ENCODE results near the gene TMEM147. TPM values are rescaled to one million over a fixed set of nuclear protein-coding genes. Genes with fewer than 3 reads are reported as not detected.
A peak's percentile ranks its signal among the peaks of the same experiment; 100 is the strongest.

Gene TMEM147
- total RNA-seq, 2 experiments from 2014 or later: 73.5 to 81.9 TPM

DNA sequence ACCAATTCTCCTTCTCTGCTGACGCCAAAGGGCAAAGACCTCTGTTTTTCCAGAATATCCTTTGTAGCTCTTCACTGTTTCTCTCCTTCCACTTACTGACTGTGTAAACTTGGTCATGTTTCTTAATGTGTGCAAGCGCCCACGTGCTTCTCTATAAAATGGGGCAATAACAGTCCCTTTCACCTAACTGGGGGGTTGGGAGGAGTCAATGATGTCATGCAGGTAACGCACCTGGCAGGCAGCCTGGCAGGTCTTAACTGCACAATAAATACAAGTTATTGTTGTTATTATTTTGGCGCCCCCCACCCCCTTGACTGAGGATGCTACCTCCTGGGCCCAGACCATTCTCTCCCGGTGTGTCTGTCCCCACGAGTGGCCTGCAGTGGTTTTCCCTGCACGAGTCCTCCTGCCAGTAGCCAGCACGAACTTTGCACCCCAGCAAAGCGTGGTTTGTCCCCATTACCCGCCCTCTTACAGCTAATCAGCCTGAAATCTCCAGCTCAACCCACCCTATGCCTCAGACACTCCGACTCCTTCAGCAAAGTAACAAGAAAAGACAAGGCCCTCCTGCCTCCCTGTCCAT is 22.6 kb upstream of the TMEM147 start:
- Mint-ChIP-seq H3K4me1 (ENCODE audit: low read depth) (no peaks in the 10 kb centered on the region), H3K4me3 (no peak overlapping the region), H3K9me3 (no peaks in the 10 kb centered on the region), H3K27ac (no peak overlapping the region), H3K36me3 (no peaks in the 10 kb centered on the region), H3K27me3 (peaks cover 16% of the 10 kb centered on the region)
- intact Hi-C loops (cut with micrococcal nuclease): no loop called here
- no peak for DNase-seq
- POLR2A ChIA-PET: no interaction called here
- CTCF ChIA-PET: interaction anchor here (0.6 kb wide), 1 partner anchor 13 kb away, joined by 3 read pairs; no protein-coding TSS in a partner anchor

DNA sequence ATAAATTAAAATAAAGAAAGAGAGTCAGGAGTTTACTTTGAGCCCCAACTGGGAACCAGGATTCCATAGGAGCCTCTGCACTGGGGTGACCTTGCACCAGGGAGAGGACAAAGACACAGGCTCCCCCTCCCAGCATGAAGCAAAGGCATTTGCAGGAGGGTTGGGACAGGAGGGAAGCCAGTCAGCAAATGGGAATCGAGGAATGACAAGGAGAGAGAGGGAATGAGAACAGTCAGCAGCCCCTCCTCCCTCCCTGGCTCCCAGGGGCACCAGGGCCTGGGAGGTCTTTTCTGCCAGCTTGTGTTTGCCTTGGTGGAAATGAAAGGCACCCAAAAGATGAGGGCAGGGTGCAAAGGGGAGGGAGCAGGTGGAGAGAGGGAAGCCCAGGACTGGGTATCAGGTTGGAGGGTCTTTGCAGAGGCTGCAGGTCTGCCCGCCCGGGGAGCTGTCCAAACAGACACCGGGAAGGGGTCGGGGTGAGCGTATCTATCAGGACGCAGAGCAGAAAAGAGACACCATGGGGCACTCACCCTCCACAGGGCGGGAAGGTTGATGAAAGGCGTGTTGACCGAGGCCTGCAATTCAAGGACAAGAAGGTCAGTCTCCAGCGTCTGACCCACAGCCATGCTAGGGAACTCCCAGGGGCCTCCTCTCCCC is 21.1 kb upstream of the TMEM147 start:
- no peak for DNase-seq
- Mint-ChIP-seq H3K36me3 (no peaks in the 10 kb centered on the region), H3K4me1 (ENCODE audit: low read depth) (no peaks in the 10 kb centered on the region), H3K27ac (no peak overlapping the region), H3K4me3 (no peak overlapping the region), H3K27me3 (peaks cover 26% of the 10 kb centered on the region), H3K9me3 (no peaks in the 10 kb centered on the region)
- POLR2A ChIA-PET: no interaction called here
- CTCF ChIA-PET: interaction anchor here (1.6 kb wide), 1 partner anchor 171 kb away, joined by 3 read pairs; no protein-coding TSS in a partner anchor
- intact Hi-C loops (cut with micrococcal nuclease): no loop called here

DNA sequence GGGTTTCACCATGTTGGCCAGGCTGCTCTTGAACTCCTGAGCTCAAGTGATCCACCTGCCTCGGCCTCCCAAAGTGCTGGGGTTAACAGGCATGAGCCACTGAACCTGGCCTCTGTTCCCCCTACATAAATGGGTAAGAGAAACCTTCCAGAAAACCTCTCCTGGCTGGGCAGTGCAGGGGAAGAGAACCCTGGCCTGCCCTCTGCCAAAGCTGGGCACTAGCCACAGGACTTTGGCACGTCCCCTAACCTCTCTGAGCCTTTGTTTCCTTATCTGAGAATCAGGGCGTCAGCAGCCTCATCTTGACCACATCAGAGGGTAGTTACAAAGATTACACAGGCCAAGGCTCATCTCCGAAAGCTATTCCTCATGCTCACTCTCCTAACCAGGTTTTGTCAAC is 19.6 kb upstream of the TMEM147 start:
- H3K27me3 Mint-ChIP-seq: peaks cover 34% of the 10 kb centered on the region
- ChIA-PET POLR2A (interaction anchor here (1.2 kb wide), 1 partner anchor 294 kb away, joined by 4 read pairs; no protein-coding TSS in a partner anchor), CTCF (no interaction called here)
- H3K9me3 Mint-ChIP-seq: no peaks in the 10 kb centered on the region
- no peaks in the 10 kb centered on the region for H3K4me1 Mint-ChIP-seq (ENCODE audit: low read depth)
- intact Hi-C loops (cut with micrococcal nuclease): no loop called here
- no peak overlapping the region for H3K4me3 Mint-ChIP-seq
- H3K36me3 Mint-ChIP-seq: no peaks in the 10 kb centered on the region
- no peak overlapping the region for H3K27ac Mint-ChIP-seq
- DNase-seq: no peak

DNA sequence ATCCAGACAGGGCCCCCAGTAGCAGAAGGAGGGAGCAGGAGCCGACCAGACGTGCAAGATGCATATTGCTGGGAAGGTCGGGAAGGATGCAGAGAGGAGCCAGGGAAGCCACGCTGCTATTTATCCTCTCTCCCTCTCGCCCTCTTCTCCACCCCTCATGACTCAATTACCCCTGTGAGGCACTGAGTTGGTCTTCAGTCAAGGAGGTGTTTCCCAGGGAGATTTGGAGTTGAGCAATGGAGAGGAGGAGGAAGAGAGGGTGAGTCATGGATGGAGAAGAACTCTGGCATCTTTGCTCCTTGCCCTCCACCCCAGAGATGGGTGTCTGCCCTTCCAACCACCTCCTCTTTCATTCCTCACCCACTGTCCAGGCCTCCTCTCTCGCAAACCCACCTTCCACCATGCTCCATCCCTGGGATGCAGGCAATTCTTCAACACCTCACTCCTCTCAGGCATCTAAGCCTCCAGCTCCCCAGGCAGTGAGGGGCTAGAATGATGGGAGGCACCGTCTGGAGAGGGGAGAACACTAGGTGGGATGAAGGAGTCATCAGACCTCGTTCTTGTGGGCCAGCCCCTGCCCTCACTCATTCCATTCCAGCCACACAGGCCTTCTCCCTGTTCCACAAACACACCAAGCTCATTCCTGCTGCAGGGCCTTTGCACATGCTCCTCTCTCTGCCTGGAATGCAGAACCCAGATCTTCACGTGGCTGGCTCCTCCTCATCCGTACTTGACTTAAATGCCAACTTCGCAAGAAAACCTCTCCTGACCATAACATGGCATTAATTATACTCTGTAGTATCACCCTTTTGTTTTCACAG is 17.0 kb upstream of the TMEM147 start, which contains the start of gene SBSN:
TSS of gene SBSN (minus strand) at position 94 of the 821 bp plus-strand sequence. CDS start at position 64, 30 bp downstream.
- H3K27ac Mint-ChIP-seq: no peak within 1 kb of the TSS
- H3K36me3 Mint-ChIP-seq: no peaks in the 10 kb centered on the region
- H3K27me3 Mint-ChIP-seq: peaks cover 47% of the 10 kb centered on the region
- peaks cover 6% of the 10 kb centered on the region for H3K4me1 Mint-ChIP-seq (ENCODE audit: low read depth)
- no peak within 1 kb of the TSS for H3K4me3 Mint-ChIP-seq
- CTCF ChIA-PET: interaction anchor here (1.3 to 1.4 kb wide), 2 partner anchors 34 to 176 kb away, joined by 3 to 4 read pairs; no protein-coding TSS in a partner anchor
- POLR2A ChIA-PET: no interaction called here
- intact Hi-C loops (cut with micrococcal nuclease): no loop called here
- H3K9me3 Mint-ChIP-seq: no peaks in the 10 kb centered on the region
- no peak for DNase-seq

DNA sequence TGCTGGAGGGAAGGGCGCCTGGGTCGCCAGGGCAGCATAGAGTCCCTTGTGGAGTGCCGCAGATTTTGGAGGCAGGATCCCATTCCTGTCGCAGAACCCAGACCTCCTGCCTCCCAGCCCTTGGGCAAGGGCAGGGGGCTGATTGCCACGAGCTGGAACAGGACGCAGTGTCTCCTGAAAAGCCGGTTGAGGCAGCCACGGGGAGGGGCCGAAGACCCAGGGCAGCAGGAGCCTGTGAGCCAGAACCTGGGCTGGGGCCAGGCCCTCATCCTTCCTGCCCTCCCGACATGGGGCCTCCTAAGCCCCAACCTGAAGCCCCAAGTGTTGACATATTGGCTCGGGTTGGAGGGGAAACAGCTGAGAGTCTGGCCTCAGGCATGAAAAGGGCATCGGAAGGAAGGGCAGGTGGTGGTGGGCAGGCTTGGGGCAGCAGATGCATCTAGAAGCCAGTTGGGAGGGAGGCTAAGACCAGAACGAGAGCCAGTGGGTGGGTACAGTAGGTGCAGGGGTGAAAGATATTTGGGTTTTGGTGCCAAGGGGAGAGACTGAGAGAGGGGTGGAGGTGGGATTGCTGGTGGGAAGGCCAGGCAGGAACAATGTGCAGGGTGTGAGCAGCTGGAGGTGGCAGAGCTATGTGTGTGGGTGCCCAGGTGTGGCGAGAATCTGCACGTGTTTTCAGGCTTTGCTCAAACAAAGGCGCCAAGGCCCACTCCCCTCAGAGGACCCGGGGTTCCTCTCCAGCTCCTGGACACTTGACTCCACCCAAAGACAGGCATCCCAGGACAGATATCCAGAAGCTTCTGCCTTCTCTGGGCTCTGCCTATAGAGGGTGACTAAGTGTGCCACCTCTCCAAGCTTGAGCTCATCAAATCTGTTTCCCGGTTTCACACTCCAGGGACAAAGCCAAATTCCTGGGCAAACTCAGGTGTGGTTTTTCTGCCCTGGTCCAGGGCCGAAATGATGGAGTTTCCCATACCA is 15.9 kb upstream of the TMEM147 start:
- H3K27ac Mint-ChIP-seq: no peak overlapping the region
- H3K4me1 Mint-ChIP-seq (ENCODE audit: low read depth): peaks cover 13% of the 10 kb centered on the region
- intact Hi-C loops (cut with micrococcal nuclease): no loop called here
- no peaks in the 10 kb centered on the region for H3K9me3 Mint-ChIP-seq
- POLR2A ChIA-PET: no interaction called here
- no peaks in the 10 kb centered on the region for H3K36me3 Mint-ChIP-seq
- no peak for DNase-seq
- H3K4me3 Mint-ChIP-seq: no peak overlapping the region
- CTCF ChIA-PET: interaction anchor here (1.3 to 1.4 kb wide), 2 partner anchors 35 to 177 kb away, joined by 3 to 4 read pairs; no protein-coding TSS in a partner anchor
- H3K27me3 Mint-ChIP-seq: peaks cover 49% of the 10 kb centered on the region

DNA sequence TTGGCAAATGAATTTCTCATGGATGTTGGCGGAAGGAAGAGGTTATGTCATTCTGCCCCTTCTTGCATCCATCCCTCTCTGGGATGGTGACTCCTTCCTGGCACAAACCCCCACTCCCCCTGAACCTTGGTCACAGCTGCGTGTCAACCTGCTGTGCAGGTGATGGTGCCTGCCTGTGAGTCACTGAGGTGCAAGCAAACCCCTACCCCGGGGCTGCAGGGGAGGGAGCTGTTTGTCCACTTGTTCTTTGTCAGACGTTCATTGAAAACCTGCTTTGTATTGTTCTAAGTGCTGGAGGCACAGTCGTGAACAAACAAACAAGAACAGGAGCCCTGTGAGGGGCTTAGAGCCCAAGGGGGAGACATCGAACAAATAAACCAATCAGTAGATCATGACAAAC is 14.1 kb upstream of the TMEM147 start:
- ChIA-PET POLR2A (no interaction called here), CTCF (interaction anchor here (1.4 to 1.5 kb wide), 2 partner anchors 17 to 21 kb away, joined by 4 read pairs; no protein-coding TSS in a partner anchor)
- Mint-ChIP-seq H3K27ac (no peak overlapping the region), H3K4me3 (no peak overlapping the region), H3K27me3 (peaks cover 52% of the 10 kb centered on the region), H3K9me3 (no peaks in the 10 kb centered on the region), H3K36me3 (no peaks in the 10 kb centered on the region), H3K4me1 (ENCODE audit: low read depth) (peaks cover 13% of the 10 kb centered on the region)
- intact Hi-C loops (cut with micrococcal nuclease): no loop called here
- no peak for DNase-seq

DNA sequence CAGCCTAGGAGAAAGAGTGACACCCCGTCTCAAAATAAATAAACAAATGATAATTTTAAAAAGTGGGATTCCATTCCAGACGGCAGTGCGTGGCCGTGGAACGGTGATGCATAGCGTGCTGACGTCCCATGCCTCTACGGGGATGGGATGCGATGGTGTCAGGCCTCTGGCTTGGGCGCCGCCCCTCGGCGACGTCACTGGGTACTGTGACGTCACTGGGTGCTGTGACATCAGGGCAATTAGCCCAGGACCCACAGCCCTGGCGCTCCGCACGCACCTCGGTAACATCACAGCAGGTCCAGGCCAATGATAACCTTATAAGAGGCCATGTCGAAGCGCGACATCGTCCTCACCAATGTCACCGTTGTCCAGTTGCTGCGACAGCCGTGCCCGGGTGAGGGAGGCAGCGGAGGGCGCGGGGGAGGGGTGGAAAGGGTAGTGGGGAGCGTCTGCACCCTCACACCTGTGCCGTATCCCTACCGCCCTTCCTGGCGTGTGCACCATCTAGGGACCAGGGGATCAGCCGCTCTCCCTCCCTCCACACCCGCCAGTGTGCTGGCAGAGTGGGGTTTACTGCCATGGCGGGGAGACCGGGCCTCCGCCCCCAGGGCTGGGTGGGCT is 12.1 kb upstream of the TMEM147 start, which contains the start of gene GAPDHS:
TSS of gene GAPDHS (plus strand) at position 256 of the 621 bp plus-strand sequence. CDS start at position 328, 72 bp downstream.
- H3K4me1 Mint-ChIP-seq (ENCODE audit: low read depth): peaks cover 13% of the 10 kb centered on the region
- intact Hi-C loops (cut with micrococcal nuclease): no loop called here
- POLR2A ChIA-PET: no interaction called here
- peak within 1 kb of the TSS; percentile 54 for H3K4me3 Mint-ChIP-seq
- H3K27ac Mint-ChIP-seq: no peak within 1 kb of the TSS
- no peaks in the 10 kb centered on the region for H3K36me3 Mint-ChIP-seq
- DNase-seq: no peak
- H3K27me3 Mint-ChIP-seq: peaks cover 41% of the 10 kb centered on the region
- no peaks in the 10 kb centered on the region for H3K9me3 Mint-ChIP-seq
- CTCF ChIA-PET: interaction anchor here (2.5 kb wide), 1 partner anchor 23 kb away, joined by 9 read pairs; no protein-coding TSS in a partner anchor

DNA sequence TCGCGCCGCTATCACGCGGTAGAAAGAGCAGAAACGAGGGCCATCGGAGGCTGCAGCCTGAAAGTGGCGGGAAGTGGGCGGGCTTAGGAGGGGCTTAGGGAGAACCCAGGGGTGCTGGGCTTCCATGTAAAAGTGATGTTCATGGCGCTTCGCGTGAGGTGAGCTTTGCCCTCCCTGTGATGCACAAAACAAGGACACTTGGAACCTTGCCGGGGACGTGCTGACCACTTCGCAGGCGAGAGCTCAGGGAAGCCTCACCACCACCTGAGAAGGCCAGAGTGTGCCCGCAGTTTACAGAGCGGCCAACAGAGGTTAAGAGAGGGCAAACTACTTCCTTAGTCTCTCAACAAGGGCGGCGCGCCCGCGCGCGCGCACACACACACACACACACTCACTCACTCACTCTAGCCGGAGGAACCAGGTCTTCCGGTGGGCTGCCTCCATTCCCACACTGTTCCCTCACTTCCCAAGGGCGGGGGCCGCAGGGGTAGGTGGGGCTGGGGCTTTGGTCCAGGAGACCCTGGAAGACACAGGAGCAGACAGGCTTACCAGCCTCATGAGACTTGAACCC is 11.5 kb upstream of the TMEM147 start:
- Mint-ChIP-seq H3K4me3 (peak overlapping the region; percentile 54), H3K27ac (no peak overlapping the region), H3K27me3 (peaks cover 35% of the 10 kb centered on the region), H3K4me1 (ENCODE audit: low read depth) (peaks cover 13% of the 10 kb centered on the region), H3K36me3 (no peaks in the 10 kb centered on the region), H3K9me3 (no peaks in the 10 kb centered on the region)
- ChIA-PET POLR2A (no interaction called here), CTCF (interaction anchor here (2.5 kb wide), 1 partner anchor 24 kb away, joined by 9 read pairs; no protein-coding TSS in a partner anchor)
- peak; percentile 65 for DNase-seq
- intact Hi-C loops (cut with micrococcal nuclease): no loop called here

DNA sequence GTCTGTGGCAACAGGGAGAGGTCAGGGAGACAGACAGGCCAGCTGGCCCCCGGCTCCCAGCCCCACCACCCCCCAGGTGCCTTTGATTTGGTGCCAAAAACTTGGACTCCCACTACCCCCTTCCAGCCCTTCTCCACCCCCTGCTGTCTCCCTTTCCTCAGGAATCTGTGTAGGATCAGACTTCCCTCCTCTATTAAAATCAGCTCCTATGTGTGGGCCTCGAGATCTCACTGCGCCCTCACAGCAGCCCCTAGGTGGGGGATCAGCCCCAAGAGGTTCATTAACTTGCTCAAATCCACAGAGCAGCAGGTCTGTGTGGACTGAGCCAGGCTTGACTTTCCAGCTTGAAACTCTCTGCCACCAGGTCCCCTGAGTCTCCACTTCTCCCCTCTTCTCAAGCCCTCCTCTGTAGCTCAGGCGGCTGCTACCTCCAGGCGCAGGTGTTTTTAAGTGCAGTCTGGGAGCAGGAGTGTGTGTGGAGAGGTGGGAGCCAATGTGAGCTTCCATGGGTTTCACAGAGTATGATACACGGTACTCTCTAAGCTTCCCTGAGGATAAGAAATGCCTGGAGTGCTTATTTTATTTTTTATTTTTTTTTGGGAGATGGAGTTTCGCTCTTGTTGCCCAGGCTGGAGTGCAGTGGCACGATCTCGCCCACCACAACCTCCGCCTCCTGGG is 10.5 kb upstream of the TMEM147 start:
- H3K4me1 Mint-ChIP-seq (ENCODE audit: low read depth): peaks cover 13% of the 10 kb centered on the region
- no peak overlapping the region for H3K27ac Mint-ChIP-seq
- peaks cover 28% of the 10 kb centered on the region for H3K27me3 Mint-ChIP-seq
- H3K9me3 Mint-ChIP-seq: no peaks in the 10 kb centered on the region
- CTCF ChIA-PET: interaction anchor here (1.0 to 2.5 kb wide), 2 partner anchors 14 to 25 kb away, joined by 6 to 9 read pairs; no protein-coding TSS in a partner anchor
- H3K36me3 Mint-ChIP-seq: no peaks in the 10 kb centered on the region
- intact Hi-C loops (cut with micrococcal nuclease): no loop called here
- DNase-seq: no peak
- POLR2A ChIA-PET: interaction anchor here (0.7 kb wide), 1 partner anchor 389 kb away, joined by 3 read pairs; no protein-coding TSS in a partner anchor
- H3K4me3 Mint-ChIP-seq: no peak overlapping the region

DNA sequence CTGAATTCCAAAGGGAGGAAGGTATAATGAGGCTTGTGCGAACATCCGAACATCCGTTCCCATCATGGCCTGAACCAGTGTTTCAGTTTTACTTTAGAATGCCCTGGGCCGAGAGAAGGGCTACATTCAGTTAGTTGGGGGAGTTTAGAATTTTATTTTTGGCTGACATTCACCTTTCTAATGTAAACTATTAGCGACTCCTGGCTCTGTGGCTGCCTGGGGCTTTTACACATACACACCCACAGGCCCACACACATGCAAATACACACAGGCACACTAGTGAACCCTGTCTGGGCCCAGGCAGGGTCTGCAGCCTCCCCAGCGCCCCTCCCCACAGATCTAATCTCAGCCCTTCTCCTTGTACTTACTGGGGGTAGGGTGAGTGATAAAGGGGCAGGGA is 6.1 kb upstream of the TMEM147 start:
- CTCF ChIA-PET: no interaction called here
- no peak overlapping the region for H3K27ac Mint-ChIP-seq
- intact Hi-C loops (cut with micrococcal nuclease): no loop called here
- peaks cover 5% of the 10 kb centered on the region for H3K27me3 Mint-ChIP-seq
- DNase-seq: no peak
- peaks cover 4% of the 10 kb centered on the region for H3K36me3 Mint-ChIP-seq
- no peak overlapping the region for H3K4me3 Mint-ChIP-seq
- H3K4me1 Mint-ChIP-seq (ENCODE audit: low read depth): peaks cover 3% of the 10 kb centered on the region
- POLR2A ChIA-PET: no interaction called here
- no peaks in the 10 kb centered on the region for H3K9me3 Mint-ChIP-seq
